SU-DHL-6 (cell line): ENCODE measurements around the gene AGAP1.

Experiments used
- CTCF ChIP-seq: fragments of 200-600 bp; sonication (generic); IDR thresholded peaks from one replicate; pipeline ENCODE4 v1.5.1; 2017; ENCODE audit warnings: antibody characterized with exemption, mild to moderate bottlenecking, low read length, moderate library complexity; ENCODE audit not compliant: insufficient read depth, poor library complexity, severe bottlenecking
- EZH2phosphoT487 ChIP-seq: fragments of 200-600 bp; sonication (generic), shearing (Covaris generic); conservative IDR thresholded peaks from 2 replicates; pipeline ENCODE4 v1.6.1; 2018; ENCODE audit warnings: mild to moderate bottlenecking, antibody characterized with exemption, low read length, moderate library complexity, mixed read lengths

- TF ChIP-seq CTCF (no peak), EZH2phosphoT487 (no peak)
Measured at GRCh38 chr2:235658351-235659174, 164.7 kb downstream of the AGAP1 start.
